K562 (cell line): Measurements from ENCODE around the gene MFNG.

Experiments used
- EZH2 ChIP-seq: IDR thresholded peaks from 2 replicates; pipeline ENCODE4 v1.6.1; 2012; ENCODE audit warnings: low read depth, mild to moderate bottlenecking, inconsistent platforms, low read length, borderline replicate concordance
- YY1 ChIP-seq, 3 experiments: IDR thresholded peaks; 2 replicates each; pipeline ENCODE4 v1.6.1; 2011; ENCODE audit warnings: low read length in 2 of 3, mild to moderate bottlenecking in 2 of 3, moderate library complexity in 2 of 3, borderline replicate concordance in 1 of 3, control low read depth in 1 of 3, low read depth in 1 of 3; ENCODE audit not compliant: insufficient read depth in 3 of 3, insufficient replicate concordance in 2 of 3, control insufficient read depth in 1 of 3, insufficient read length in 1 of 3; ENCODE audit errors: extremely low read depth in 1 of 3
- TF ChIP-seq, protein P1 (sequence below): sonication (generic); formaldehyde crosslinking; IDR thresholded peaks from 2 replicates; pipeline ENCODE4 v1.9.0; 2022; ENCODE audit warnings: mild to moderate bottlenecking, missing genetic modification reagents

- TF ChIP-seq, protein P1, sequence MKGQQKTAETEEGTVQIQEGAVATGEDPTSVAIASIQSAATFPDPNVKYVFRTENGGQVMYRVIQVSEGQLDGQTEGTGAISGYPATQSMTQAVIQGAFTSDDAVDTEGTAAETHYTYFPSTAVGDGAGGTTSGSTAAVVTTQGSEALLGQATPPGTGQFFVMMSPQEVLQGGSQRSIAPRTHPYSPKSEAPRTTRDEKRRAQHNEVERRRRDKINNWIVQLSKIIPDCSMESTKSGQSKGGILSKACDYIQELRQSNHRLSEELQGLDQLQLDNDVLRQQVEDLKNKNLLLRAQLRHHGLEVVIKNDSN (CRISPR knock-in tag): no peak
- TF ChIP-seq YY1 (IDR thresholded peaks at IDR 0.05; ENCODE audit: borderline replicate concordance in 1 of 3, control insufficient read depth in 1 of 3, extremely low read depth in 1 of 3, insufficient read depth in 3 of 3, insufficient read length in 1 of 3, insufficient replicate concordance in 2 of 3, low read depth in 1 of 3, low read length in 2 of 3) (no peak), EZH2 (no peak)
Observed at GRCh38 chr22:37433786-37434185, 52.4 kb downstream of the MFNG start.
